GM12892 (cell line): ENCODE results near the gene TSNAX.

Experiments used
- POLR2A ChIP-seq: IDR thresholded peaks from 2 replicates; pipeline ENCODE4 v1.6.1; 2011; ENCODE audit warnings: low read depth, low read length, control low read depth
- TAF1 ChIP-seq: IDR thresholded peaks from 2 replicates; pipeline ENCODE4 v1.6.1; 2011; ENCODE audit warnings: low read depth, mild to moderate bottlenecking, control low read depth, low read length, borderline replicate concordance

- no peak for TF ChIP-seq TAF1
- TF ChIP-seq POLR2A, result no peak
Measured at GRCh38 chr1:231487019-231487418, 41.5 kb upstream of the TSNAX start.
